ENCODE results near the gene SETDB2. TPM values are rescaled to one million over a fixed set of nuclear protein-coding genes. Genes with fewer than 3 reads are reported as not detected.
"Not testable (repeated sequence)": the region's sequence is repeated elsewhere in the genome, so short reads cannot be mapped to it uniquely, and the experiment has no call there.

Gene SETDB2
- total RNA-seq, 1 donor from 2014 or later: 13.4 TPM

DNA sequence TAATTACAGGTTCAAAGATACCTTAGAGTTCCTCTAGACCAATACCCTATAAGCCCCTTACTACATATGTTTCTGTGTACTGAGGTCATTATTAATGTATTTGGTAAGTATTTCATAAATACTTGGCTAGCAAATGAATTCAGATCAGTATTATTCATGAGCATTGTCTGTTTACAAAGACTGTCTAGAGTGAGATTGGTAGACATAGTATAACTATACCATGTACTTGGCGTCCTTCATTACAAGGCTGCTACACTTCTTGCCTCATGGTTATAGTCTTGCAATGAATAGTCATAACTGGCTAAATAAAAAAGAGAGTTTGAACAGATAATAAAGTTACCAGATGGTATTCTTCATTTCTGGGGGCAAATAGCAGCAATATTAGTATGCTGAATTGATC is 12.1 kb downstream of the SETDB2 start:
- intact Hi-C loops (cut with DNase I): no loop called here
- no peak for DNase-seq
- ATAC-seq (ENCODE audit: poor library complexity): no peak

DNA sequence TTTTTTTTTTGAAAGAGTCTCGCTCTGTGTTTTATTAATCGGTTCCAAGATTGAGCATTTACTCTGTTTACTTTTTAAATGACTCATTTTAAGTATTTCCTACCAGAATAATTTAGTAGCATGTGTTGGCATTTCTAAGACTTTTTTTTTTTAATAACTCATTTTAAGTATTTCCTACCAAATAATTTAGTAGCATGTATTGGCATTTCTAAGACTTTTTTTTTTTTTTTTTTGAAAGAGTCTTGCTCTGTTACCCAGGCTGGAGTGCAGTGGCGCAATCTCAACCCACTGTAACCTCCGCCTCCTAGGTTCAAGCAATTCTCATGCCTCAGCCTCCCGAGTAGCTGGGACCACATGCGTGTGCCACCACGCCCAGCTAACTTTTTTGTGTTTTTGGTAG is 13.1 kb downstream of the SETDB2 start:
- intact Hi-C loops (cut with DNase I): no loop called here
- no peak for ATAC-seq (ENCODE audit: poor library complexity)
- DNase-seq: no peak

DNA sequence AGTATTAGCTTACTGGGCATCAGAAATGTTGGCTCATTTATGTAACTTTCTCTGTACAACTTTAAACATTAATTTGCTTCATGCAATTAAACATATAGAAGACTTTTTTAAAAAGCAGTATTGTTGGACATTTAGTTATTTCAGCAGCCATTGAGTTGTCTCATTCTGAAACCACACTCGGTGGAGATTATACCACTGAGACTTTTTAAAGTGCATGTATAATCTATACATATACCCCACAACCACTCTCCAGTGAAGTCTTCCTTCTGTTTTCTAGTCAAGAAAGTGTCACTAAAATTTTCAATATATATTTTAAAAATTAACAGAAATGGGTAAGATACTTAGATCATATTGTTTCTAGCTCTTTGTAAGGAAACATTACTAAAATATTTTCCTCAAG is 15.5 kb downstream of the SETDB2 start:
- ATAC-seq (ENCODE audit: poor library complexity): no peak
- intact Hi-C loops (cut with DNase I): no loop called here
- DNase-seq: no peak

DNA sequence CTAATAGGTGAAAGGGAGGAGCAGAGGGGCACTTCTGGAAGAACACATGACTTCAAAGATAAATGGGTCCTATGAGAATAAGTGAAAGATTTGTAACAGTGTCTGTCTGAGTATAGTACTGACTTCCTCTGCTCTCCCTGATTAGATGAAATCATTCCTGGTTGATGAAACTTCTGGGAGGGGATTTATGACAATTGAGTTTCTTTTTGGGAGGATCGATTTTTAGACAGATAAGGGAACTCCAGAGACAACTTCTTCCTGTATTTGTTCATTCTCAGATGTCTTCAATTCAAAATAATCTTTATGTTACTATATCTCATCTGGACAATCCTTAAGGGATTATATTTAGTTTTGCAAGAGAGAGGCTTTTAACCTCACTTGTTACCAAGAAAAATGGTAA is 20.0 kb downstream of the SETDB2 start:
- no peak for DNase-seq
- intact Hi-C loops (cut with DNase I): no loop called here
- no peak for ATAC-seq (ENCODE audit: poor library complexity)

GRCh38 chr13:49464621-49465325 is 20.7 kb downstream of the SETDB2 start:
- ATAC-seq (ENCODE audit: poor library complexity): peak; percentile 45
- no peak for DNase-seq
- intact Hi-C loops (cut with DNase I): no loop called here

DNA sequence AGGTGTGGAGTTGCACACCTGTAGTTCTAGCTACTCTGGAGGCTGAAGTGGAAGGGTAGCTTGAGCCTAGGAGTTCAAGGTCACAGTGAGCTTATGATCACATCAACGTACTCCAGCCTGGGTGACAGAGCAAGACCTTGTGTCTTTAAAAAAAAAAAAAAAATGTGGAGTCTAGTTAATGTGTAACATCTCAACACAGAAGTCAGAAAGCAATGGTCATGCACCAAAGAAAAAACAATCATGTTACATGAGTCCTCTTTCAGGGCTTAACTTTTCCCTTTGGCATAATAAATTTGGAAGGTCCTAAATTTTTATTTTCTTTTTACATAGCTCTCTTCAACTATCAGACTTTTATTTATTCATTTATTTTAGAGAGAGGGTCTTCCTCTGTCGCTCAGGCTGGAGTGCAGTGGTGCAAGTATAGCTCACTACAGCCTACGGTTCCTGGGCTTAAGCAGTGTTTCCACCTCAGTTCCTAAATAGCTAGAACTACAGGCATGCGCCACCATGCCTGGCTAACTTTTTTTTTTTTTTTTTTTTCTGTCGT is 22.3 kb downstream of the SETDB2 start:
- ATAC-seq (ENCODE audit: poor library complexity) (no peak), DNase-seq (no peak)
- intact Hi-C loops (cut with DNase I): no loop called here

GRCh38 chr13:49472186-49472585 is 28.1 kb downstream of the SETDB2 start:
- ATAC-seq (ENCODE audit: poor library complexity) (peak; percentile 51), DNase-seq (no peak)
- intact Hi-C loops (cut with DNase I): no loop called here

DNA sequence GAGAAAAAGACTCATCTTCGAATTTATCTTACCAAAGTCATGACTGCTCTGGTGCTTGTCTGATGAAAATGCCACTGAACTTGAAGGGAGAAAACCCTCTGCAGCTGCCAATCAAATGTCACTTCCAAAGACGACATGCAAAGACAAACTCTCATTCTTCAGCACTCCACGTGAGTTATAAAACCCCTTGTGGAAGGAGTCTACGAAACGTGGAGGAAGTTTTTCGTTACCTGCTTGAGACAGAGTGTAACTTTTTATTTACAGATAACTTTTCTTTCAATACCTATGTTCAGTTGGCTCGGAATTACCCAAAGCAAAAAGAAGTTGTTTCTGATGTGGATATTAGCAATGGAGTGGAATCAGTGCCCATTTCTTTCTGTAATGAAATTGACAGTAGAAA is 32.5 kb downstream of the SETDB2 start:
- DNase-seq: no peak
- intact Hi-C loops (cut with DNase I): no loop called here
- no peak for ATAC-seq (ENCODE audit: poor library complexity)

- ATAC-seq (ENCODE audit: poor library complexity) (no peak), DNase-seq (no peak)
- intact Hi-C loops (cut with DNase I): loop anchor here (10.0 kb wide), 1 partner anchor 123 kb away; no protein-coding TSS in a partner anchor
Observed at GRCh38 chr13:49481788-49482187, 37.7 kb downstream of the SETDB2 start.

DNA sequence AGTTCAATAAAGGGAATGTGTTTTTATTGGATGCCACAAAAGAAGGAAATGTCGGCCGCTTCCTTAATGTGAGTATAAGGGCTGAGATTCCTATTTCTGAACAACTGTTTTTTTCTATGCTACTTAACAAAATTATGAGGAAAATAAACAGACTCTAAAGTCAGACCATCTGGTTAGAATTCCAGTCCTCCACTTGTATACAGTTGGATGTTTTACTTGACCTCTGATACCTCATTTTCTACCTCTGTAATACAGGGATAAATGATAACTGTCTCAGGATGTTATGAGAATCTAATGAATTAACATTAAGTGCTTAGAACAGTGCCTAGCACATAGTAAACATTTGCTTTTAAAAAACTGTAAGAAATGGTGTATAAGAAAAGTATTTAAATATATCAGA is 44.5 kb downstream of the SETDB2 start:
- no peak for DNase-seq
- intact Hi-C loops (cut with DNase I): loop anchor here (10.0 kb wide), 1 partner anchor 116 kb away; no protein-coding TSS in a partner anchor
- ATAC-seq (ENCODE audit: poor library complexity): no peak

DNA sequence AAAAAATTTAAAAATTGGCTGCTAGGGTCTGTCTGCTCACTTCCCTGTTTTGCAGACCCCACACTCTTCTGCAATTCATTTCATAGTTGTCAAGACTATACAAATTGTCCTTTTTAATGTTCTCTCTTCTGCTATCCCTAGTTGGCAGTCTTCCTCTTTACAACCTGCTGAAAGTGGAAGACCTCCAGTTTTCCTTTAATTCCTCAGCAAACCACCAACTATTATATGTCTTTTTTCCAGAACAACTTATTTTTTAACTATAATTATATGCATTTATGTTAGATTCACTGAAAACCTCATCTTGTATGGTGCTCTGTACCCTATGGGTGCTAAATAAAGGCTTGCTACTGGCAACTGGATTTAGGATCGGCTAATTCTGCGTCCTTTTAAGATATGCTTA is 50.6 kb downstream of the SETDB2 start:
- intact Hi-C loops (cut with DNase I): no loop called here
- DNase-seq: no peak
- no peak for ATAC-seq (ENCODE audit: poor library complexity)

- ATAC-seq (ENCODE audit: poor library complexity) (peak; percentile 90), DNase-seq (peak; percentile 90)
- intact Hi-C loops (cut with DNase I): no loop called here
Observed at GRCh38 chr13:49495783-49496762, 52.0 kb downstream of the SETDB2 start, which contains the start of gene PHF11. TSS of gene PHF11 (plus strand) at chr13:49495953. CDS start at chr13:49496002, 49 bp downstream.

- DNase-seq; intact Hi-C loops (cut with DNase I); ATAC-seq (ENCODE audit: poor library complexity): not testable (repeated sequence)
Observed at GRCh38 chr13:49496837-49497236, 52.8 kb downstream of the SETDB2 start.

DNA sequence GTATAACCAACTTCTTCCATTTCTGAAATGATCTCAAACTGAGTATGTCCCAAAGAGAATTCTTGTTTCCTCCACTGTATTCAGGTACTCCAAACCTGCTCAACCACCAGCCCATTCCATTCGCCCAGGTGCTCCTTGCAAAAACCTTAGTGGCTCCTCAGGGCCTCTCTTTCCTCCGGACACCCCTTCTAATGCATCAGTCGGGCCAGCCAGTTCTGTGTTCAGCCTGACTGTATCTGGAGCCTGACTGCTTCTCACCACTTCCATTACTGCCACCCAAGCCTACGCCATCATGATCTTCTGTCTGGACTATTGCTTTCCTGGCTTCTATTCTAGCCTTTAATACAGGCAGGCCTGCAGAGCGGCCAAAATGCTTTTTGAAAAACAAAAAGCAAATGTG is 53.2 kb downstream of the SETDB2 start:
- intact Hi-C loops (cut with DNase I): no loop called here
- no peak for DNase-seq
- ATAC-seq (ENCODE audit: poor library complexity): no peak

- intact Hi-C loops (cut with DNase I): no loop called here
- no peak for DNase-seq
- ATAC-seq (ENCODE audit: poor library complexity): no peak
Observed at GRCh38 chr13:49498206-49498605, 54.1 kb downstream of the SETDB2 start.

- intact Hi-C loops (cut with DNase I): no loop called here
- DNase-seq: no peak
- ATAC-seq (ENCODE audit: poor library complexity): no peak
Observed at GRCh38 chr13:49499889-49500660, 56.0 kb downstream of the SETDB2 start.

- DNase-seq (no peak), ATAC-seq (ENCODE audit: poor library complexity) (peak; percentile 41)
- intact Hi-C loops (cut with DNase I): no loop called here
Observed at GRCh38 chr13:49502954-49503353, 58.9 kb downstream of the SETDB2 start.

DNA sequence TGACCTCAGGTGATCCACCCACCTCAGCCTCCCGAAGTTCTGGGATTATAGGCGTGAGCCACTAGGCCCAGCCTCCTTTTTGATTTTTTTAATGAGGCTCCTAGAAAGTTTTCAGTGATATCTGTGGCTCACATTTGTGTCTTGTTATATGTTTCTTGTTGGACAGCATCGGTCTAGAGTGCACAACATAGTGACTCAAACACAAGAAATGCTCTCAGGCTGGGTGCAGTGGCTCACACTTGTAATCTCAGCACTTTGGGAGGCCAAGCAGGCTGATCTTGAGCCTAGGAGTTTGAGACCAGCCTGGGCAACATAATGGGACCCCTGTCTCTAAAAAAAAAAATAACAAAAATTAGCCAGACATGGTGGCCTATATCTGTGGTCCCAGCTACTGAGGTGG is 59.9 kb downstream of the SETDB2 start:
- DNase-seq (no peak), ATAC-seq (ENCODE audit: poor library complexity) (no peak)
- intact Hi-C loops (cut with DNase I): no loop called here

- ATAC-seq (ENCODE audit: poor library complexity) (no peak), DNase-seq (no peak)
- intact Hi-C loops (cut with DNase I): no loop called here
Observed at GRCh38 chr13:49512578-49512977, 68.5 kb downstream of the SETDB2 start.

Measured in Right ventricle myocardium superior (tissue), 1 donor.